Stimulated activated CD4-positive, alpha-beta T cell treated with anti-CD3 and anti-CD28 coated beads, TNF-alpha, amount 100 ng/mL, for 48 hours (primary cell): ENCODE data around the gene CD79B.
A peak's percentile ranks its signal among the peaks of the same experiment; 100 is the strongest.
"Not testable (repeated sequence)": the region's sequence is repeated elsewhere in the genome, so short reads cannot be mapped to it uniquely, and the experiment has no call there.

Experiments used
- DNase-seq, 3 donors: peaks; one replicate each; pipeline ENCODE4 v3.0.0-alpha.2; 2020; ENCODE audit warnings: low read depth in 3 of 3

CD79B gene

GRCh38 chr17:63911657-63912100 is 20.5 kb downstream of the CD79B start:
- peak in 1 of 3 donors; percentile 46 for DNase-seq

GRCh38 chr17:63911041-63911635 is 21.0 kb downstream of the CD79B start, which contains the start of gene CSHL1:
Gene CSHL1 (minus strand): TSS chr17:63911258. CDS start chr17:63911196, 62 bp downstream.
- DNase-seq = no peak

- DNase-seq = no peak
Measured at GRCh38 chr17:63910096-63910495, 22.0 kb downstream of the CD79B start.

- not testable (repeated sequence) for DNase-seq
Measured at GRCh38 chr17:63909586-63909985, 22.5 kb downstream of the CD79B start.

- peak in 1 of 3 donors; percentile 28 for DNase-seq
Measured at GRCh38 chr17:63907161-63907778, 24.9 kb downstream of the CD79B start.

- not testable (repeated sequence) for DNase-seq
Measured at GRCh38 chr17:63904796-63905195, 27.3 kb downstream of the CD79B start.

- DNase-seq = not testable (repeated sequence)
Measured at GRCh38 chr17:63903787-63904201, 28.3 kb downstream of the CD79B start.

- DNase-seq = not testable (repeated sequence)
Measured at GRCh38 chr17:63901971-63902370, 30.2 kb downstream of the CD79B start.

GRCh38 chr17:63898899-63899798 is 33.0 kb downstream of the CD79B start:
- DNase-seq = peak in 2 of 3 donors; percentile 15 to 49

GRCh38 chr17:63896524-63897354 is 35.4 kb downstream of the CD79B start, which contains the start of gene CSH1:
Gene CSH1 (minus strand): TSS chr17:63896574. CDS start chr17:63896511, 63 bp downstream.
- DNase-seq = not testable (repeated sequence)

- not testable (repeated sequence) for DNase-seq
Measured at GRCh38 chr17:63894821-63895220, 37.3 kb downstream of the CD79B start.

- DNase-seq = not testable (repeated sequence)
Measured at GRCh38 chr17:63894021-63894420, 38.1 kb downstream of the CD79B start.

GRCh38 chr17:63892316-63893037 is 39.7 kb downstream of the CD79B start:
- not testable (repeated sequence) for DNase-seq

- DNase-seq = not testable (repeated sequence)
Measured at GRCh38 chr17:63889026-63889848, 42.9 kb downstream of the CD79B start.

GRCh38 chr17:63885119-63885518 is 47.0 kb downstream of the CD79B start:
- DNase-seq = not testable (repeated sequence)

GRCh38 chr17:63882626-63883126 is 49.5 kb downstream of the CD79B start:
- not testable (repeated sequence) for DNase-seq

GRCh38 chr17:63881935-63882601 is 50.1 kb downstream of the CD79B start, which contains the start of gene GH2:
Gene GH2 (minus strand): TSS chr17:63881944. CDS start chr17:63881801, 143 bp downstream.
- peak; percentile 28 to 44 (median 35) for DNase-seq

GRCh38 chr17:63881337-63881736 is 50.8 kb downstream of the CD79B start:
- not testable (repeated sequence) for DNase-seq

- no peak for DNase-seq
Measured at GRCh38 chr17:63880706-63881105, 51.4 kb downstream of the CD79B start.
